Heart left ventricle (tissue), 16 donors: ENCODE measurements around the gene MTREX. TPM values are rescaled to one million over a fixed set of nuclear protein-coding genes. Genes with fewer than 3 reads are reported as not detected.

Source experiments
- ATAC-seq, 4 donors: fragments of 200-7000 bp; cut with Tn5 transposase; one replicate each; pipeline ENCODE4 v1.9.1; 2020 to 2022; ENCODE audit warnings: moderate library complexity in 4 of 4, mild to moderate bottlenecking in 3 of 4, moderate number of reproducible peaks in 1 of 4
- DNase-seq, 5 donors: peaks; one replicate each; pipeline ENCODE4 v3.0.0-alpha.2; 2020
- H3K27ac ChIP-seq, 12 donors: fragments of 200-600 bp; sonication (generic) in 4 of 12; one replicate each; pipeline versions ENCODE4 v1.5.0 to v1.8.0; 2016 to 2022; ENCODE audit warnings: mild to moderate bottlenecking in 2 of 12
- H3K27me3 ChIP-seq, 9 donors: fragments of 200-600 bp; sonication (generic) in 2 of 9; one replicate each; pipeline versions ENCODE4 v1.5.1 to v1.8.0; 2016 to 2022; ENCODE audit warnings: mild to moderate bottlenecking in 3 of 9
- H3K36me3 ChIP-seq, 9 donors: fragments of 200-600 bp; sonication (generic) in 2 of 9; one replicate each; pipeline versions ENCODE4 v1.5.0 to v1.8.0; 2018 to 2022; ENCODE audit warnings: mild to moderate bottlenecking in 2 of 9
- H3K4me1 ChIP-seq, 12 donors: fragments of 200-600 bp; sonication (generic) in 4 of 12; one replicate each; pipeline versions ENCODE4 v1.5.0 to v1.8.0; 2016 to 2022; ENCODE audit warnings: mild to moderate bottlenecking in 3 of 12
- H3K4me3 ChIP-seq, 12 donors: fragments of 200-600 bp; sonication (generic) in 4 of 12; one replicate each; pipeline versions ENCODE4 v1.5.0 to v1.8.0; 2017 to 2022; ENCODE audit warnings: mild to moderate bottlenecking in 9 of 12, moderate library complexity in 4 of 12
- H3K9me3 ChIP-seq, 12 donors: fragments of 200-600 bp; sonication (generic) in 4 of 12; one replicate each; pipeline versions ENCODE4 v1.5.0 to v1.8.0; 2016 to 2022; ENCODE audit warnings: mild to moderate bottlenecking in 1 of 12
- POLR2A ChIP-seq, 2 donors: fragments of 450-650 bp; IDR thresholded peaks; one replicate each; pipeline ENCODE4 v1.6.1; 2017; ENCODE audit warnings: antibody characterized with exemption in 2 of 2, mild to moderate bottlenecking in 2 of 2, moderate library complexity in 2 of 2
- WGBS, 4 donors: extraction: QIAGEN DNeasy Blood & Tissue Kit in 2 of 4; methylation state at CpG; one replicate each; pipeline versions ENCODE4 v1.1.5 to v1.1.7; 2013 to 2018; 5-methylcytosine and 5-hydroxymethylcytosine counted together
- intact Hi-C, 10 donors: fragments of 100-400 bp; cut with DNase I; formaldehyde crosslinking; loops; one replicate each; pipeline versions ENCODE4 v1.11.1 to v1.14.2; 2022
- polyA plus RNA-seq, 2 donors: library from polyadenylated mRNA; stranded (reverse); fragments of 200-250 nt; gene quantifications; one replicate each; pipeline ENCODE4 v1.2.3, GENCODE V29; 2013
- total RNA-seq, 9 donors: library from RNA; depleted of rRNA in 2 of 9; stranded (reverse); fragments of >200 nt in 2 of 9; fragmentation: NEBNext Ultra II Directional in 3 of 9; extraction: Animal tissue kit (Norgen Biotek cat#: 25700) in 3 of 9; gene quantifications; one replicate each; pipeline versions ENCODE4 v1.1.0 to v1.2.4, GENCODE V29; 2016 to 2023
- TF ChIP-seq, protein P1 (sequence below), 12 donors: fragments of 200-600 bp; sonication (generic) in 4 of 12; IDR thresholded peaks; one replicate each; pipeline versions ENCODE4 v1.5.0 to v1.8.0; 2018 to 2022; ENCODE audit warnings: antibody characterized with exemption in 12 of 12, mild to moderate bottlenecking in 5 of 12
- donor health status: ischemic (EF 13 %, LVEDD 7.1; RV severe dilation, severe dysfunction).
- donor health status: healthy with polysubstance abuse.
- donor health status: DM: no; HTN: yes; CAD: no.
- donor health status: DM: no; HTN: no; CAD: no.
- donor health status: ischemic (EF 25% LVEDD 6.9; RV normal size, moderate dysfunction).
- donor health status: ischemic (EF 25% LVEDD 5.7; RV mildly dilated, moderate dysfunction).
- donor health status: healthy.
- donor health status: DM: yes; HTN: yes; CAD: no.
- donor health status: ischemic (EF 35%, LVEDD 5.7; RV mildly dilated, moderate dysfunction).
- donor health status: nonischemic (EF 11% LVEDD 7.7; RV severe dilation, severe dysfunction).
- donor health status: DM: yes; HTN: yes; CAD: no.
- donor health status: PGD.
- donor health status: ischemic (EF 29% LVEDD 5.4; RV normal size, mild dysfunction).
- donor health status: nonischemic (EF 23%, LVEDD 6.1; RV moderate dilation, normal function).

The MTREX gene
- total and polyA plus RNA-seq, 11 donors: 18.4 to 68.8 (median 57.3) TPM

DNA sequence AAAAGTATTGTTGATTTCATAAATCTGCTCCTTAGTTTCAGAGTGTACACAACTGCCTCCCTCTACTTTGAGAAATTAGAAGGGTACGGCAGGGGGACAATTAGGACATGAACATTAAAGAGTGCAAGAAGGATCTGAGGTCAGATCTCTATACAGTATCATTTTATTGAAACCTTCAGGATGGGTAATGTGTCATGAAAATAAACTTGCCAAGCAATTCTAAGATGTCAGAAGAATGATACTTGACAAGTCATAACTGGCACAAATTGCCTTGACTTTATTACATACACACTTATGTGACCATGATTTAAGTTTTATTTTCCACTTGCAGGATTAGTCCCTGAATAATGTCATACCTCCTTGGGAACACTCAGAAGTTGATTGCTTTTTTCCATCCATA lies 134.2 kb downstream of the MTREX start:
- TF ChIP-seq POLR2A (IDR thresholded peaks at IDR 0.05): no peak
- TF ChIP-seq, protein P1, sequence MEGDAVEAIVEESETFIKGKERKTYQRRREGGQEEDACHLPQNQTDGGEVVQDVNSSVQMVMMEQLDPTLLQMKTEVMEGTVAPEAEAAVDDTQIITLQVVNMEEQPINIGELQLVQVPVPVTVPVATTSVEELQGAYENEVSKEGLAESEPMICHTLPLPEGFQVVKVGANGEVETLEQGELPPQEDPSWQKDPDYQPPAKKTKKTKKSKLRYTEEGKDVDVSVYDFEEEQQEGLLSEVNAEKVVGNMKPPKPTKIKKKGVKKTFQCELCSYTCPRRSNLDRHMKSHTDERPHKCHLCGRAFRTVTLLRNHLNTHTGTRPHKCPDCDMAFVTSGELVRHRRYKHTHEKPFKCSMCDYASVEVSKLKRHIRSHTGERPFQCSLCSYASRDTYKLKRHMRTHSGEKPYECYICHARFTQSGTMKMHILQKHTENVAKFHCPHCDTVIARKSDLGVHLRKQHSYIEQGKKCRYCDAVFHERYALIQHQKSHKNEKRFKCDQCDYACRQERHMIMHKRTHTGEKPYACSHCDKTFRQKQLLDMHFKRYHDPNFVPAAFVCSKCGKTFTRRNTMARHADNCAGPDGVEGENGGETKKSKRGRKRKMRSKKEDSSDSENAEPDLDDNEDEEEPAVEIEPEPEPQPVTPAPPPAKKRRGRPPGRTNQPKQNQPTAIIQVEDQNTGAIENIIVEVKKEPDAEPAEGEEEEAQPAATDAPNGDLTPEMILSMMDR (IDR thresholded peaks at IDR 0.05): no peak
- no peak for ATAC-seq
- Histone ChIP-seq H3K27ac (peak overlapping the region in 10 of 12 donors; percentile 47 to 89 (median 83)), H3K4me1 (peaks cover 2 to 77% (median 48%) of the 10 kb centered on the region in 12 donors), H3K4me3 (no peak overlapping the region), H3K36me3 (peaks cover 0 to 25% (median 10%) of the 10 kb centered on the region in 9 donors), H3K27me3 (no peaks in the 10 kb centered on the region), H3K9me3 (no peaks in the 10 kb centered on the region)
- intact Hi-C loops: loop anchor here in 1 of 10 donors (5.0 kb wide), 1 partner anchor 90 kb away; the partner anchor contains the start of gene PLPP1
- no peak for DNase-seq
- 93 to 100% (median 96%) methylated on average over 1 of the region's 1 CpG for WGBS, 4 donors

DNA sequence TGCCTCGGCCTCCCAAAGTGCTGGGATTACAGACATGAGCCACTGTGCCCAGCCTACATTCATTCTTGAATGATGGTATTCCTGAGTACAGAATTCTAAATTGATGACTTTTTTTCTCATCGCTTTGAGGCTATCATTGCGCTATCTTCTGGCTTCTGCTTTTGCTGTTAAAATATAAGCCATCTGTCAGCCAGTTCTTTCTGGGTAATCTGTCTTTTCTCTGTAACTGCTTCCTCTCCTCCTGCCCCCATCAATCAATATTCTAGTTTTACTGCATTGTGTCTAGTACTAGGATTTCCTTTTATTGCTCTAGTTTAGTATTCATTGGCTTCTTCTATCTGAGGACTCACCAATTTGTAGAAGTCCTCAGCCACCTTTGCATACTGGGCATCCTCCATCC lies 138.0 kb downstream of the MTREX start:
- H3K4me3 ChIP-seq: no peak overlapping the region
- ATAC-seq (no peak), DNase-seq (no peak)
- peaks cover 0 to 62% (median 30%) of the 10 kb centered on the region in 12 donors for H3K4me1 ChIP-seq
- TF ChIP-seq POLR2A (IDR thresholded peaks at IDR 0.05): no peak
- TF ChIP-seq, protein P1 (IDR thresholded peaks at IDR 0.05): no peak
- intact Hi-C loops: no loop called here
- peak overlapping the region in 1 of 12 donors; percentile 68 for H3K27ac ChIP-seq
- no peaks in the 10 kb centered on the region for H3K9me3 ChIP-seq
- no peaks in the 10 kb centered on the region for H3K27me3 ChIP-seq
- H3K36me3 ChIP-seq: peaks cover 0 to 14% (median 10%) of the 10 kb centered on the region in 9 donors
- WGBS, 4 donors: 87 to 91% (median 89%) methylated on average over 3 of the region's 3 CpGs

DNA sequence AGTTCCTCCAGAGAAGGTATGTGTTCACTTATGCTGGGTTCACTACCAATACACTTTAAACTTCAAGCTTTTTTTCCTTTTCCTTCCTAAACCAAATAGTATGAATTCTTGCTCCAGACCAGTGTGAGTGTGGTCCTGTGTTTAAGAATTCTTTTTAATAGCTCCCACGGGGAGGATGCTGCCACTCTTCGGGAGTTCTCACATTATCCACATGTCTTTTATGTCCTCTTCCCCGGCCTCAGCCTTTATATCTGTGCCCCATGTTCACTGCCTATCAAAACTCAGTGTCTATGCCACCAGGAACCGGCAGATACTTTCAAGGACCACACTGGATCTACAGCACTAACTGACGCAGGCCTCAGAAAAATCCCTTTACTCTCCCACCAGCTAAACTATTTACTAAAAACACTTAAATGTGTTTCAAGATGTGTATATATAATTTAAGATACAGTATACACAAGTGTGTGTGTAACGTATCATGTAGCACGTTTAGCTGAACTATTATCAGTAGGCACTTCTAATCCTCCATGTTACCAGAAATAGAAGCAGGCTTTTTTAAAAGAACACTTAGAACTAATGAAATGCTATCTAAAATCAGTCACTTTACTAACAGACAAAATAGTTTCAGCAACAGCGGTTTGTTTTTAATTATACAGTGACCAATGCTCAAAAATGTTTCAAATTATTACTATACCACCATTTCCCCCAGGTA lies 139.0 kb downstream of the MTREX start:
- Histone ChIP-seq H3K27ac (peak overlapping the region in 11 of 12 donors; percentile 40 to 76 (median 58)), H3K4me1 (peaks cover 0 to 57% (median 23%) of the 10 kb centered on the region in 12 donors), H3K27me3 (no peaks in the 10 kb centered on the region), H3K9me3 (no peaks in the 10 kb centered on the region), H3K36me3 (peaks cover 0 to 6% (median 4%) of the 10 kb centered on the region in 9 donors), H3K4me3 (no peak overlapping the region)
- DNase-seq (no peak), ATAC-seq (peak; percentile 49 to 55 (median 51))
- TF ChIP-seq, protein P1 (IDR thresholded peaks at IDR 0.05): no peak
- TF ChIP-seq POLR2A (IDR thresholded peaks at IDR 0.05): no peak
- WGBS, 4 donors: 33 to 48% (median 43%) methylated on average over 8 of the region's 8 CpGs
- intact Hi-C loops: no loop called here

DNA sequence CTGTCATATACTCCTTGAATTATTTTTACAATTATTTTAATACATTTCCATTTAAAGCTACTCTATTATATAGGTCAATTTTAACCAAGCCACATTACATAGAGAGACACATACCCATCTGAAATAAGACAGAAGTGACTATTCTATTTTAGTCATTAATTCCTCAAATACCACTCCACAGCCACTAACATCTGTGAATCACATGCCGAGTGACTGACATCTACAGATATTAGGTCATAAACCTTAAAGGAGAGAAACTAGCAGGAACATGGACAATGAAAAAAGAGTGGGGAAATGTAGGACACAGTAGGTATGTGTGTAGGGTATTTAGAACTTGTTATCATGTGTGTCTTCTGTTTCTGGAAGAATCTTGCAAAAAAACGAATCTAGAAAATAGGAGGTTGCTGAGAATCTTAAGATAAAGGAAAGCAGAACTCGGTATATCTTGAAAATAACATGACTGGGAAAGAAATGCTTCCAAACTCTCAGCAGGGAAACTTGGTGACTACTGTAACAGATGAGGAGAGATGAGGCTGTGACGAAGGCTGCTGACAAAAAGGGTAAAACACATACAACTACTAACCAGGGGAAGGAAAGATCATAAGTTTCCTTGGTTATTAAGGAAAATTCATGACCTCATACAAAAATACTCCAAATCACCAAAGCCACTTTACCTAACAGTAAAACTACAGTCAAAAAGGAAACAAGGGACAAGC lies 142.4 kb downstream of the MTREX start:
- WGBS, 4 donors: 47 to 53% (median 49%) methylated on average over 4 of the region's 4 CpGs
- Histone ChIP-seq H3K4me3 (no peak overlapping the region), H3K36me3 (peaks cover 0 to 11% (median 6%) of the 10 kb centered on the region in 9 donors), H3K9me3 (no peaks in the 10 kb centered on the region), H3K4me1 (peaks cover 0 to 66% (median 36%) of the 10 kb centered on the region in 12 donors), H3K27me3 (no peaks in the 10 kb centered on the region), H3K27ac (peak overlapping the region in 9 of 12 donors; percentile 4 to 32 (median 16))
- intact Hi-C loops: no loop called here
- no peak for DNase-seq
- no peak for TF ChIP-seq POLR2A (IDR thresholded peaks at IDR 0.05)
- TF ChIP-seq, protein P1 (IDR thresholded peaks at IDR 0.05): no peak
- no peak for ATAC-seq
